Measurements from ENCODE around the gene SNRPD3. TPM values are rescaled to one million over a fixed set of nuclear protein-coding genes. Genes with fewer than 3 reads are reported as not detected.

Gene SNRPD3
- total RNA-seq, 1 experiment from 2014 or later = 220 TPM

GRCh38 chr22:24510637-24511625 lies 44.9 kb upstream of the SNRPD3 start:
- BruUV-seq (replicated peaks) = no TSS peak
- POLR2A ChIA-PET (ENCODE audit: low non-redundant PET) = no interaction called here
- Histone ChIP-seq H3K4me1 (ENCODE audit: insufficient read depth, low read length, poor library complexity, severe bottlenecking) (peaks cover 7% of the 10 kb centered on the region), H3K27ac (ENCODE audit: low read depth, low read length, poor library complexity, severe bottlenecking) (no peak overlapping the region), H3K27me3 (replicated peaks; ENCODE audit: insufficient read depth, low read depth, low read length, poor library complexity) (no peaks in the 10 kb centered on the region), H3K36me3 (ENCODE audit: insufficient read depth, low read length, poor library complexity, severe bottlenecking) (no peaks in the 10 kb centered on the region), H3K9me3 (ENCODE audit: low read depth, low read length, poor library complexity, severe bottlenecking) (no peaks in the 10 kb centered on the region), H3K4me3 (ENCODE audit: low read depth, low read length, poor library complexity, severe bottlenecking) (no peak overlapping the region)
- intact Hi-C loops (cut with micrococcal nuclease; ENCODE audit: unreplicated experiment) = no loop called here
- DNase-seq (ENCODE audit: low spot score) = no peak
- TF ChIP-seq EZH2 (IDR thresholded peaks at IDR 0.05; ENCODE audit: borderline replicate concordance, low read depth, low read length, poor library complexity, severe bottlenecking) = no peak
- TF ChIP-seq CTCF (conservative IDR thresholded peaks at IDR 0.05; ENCODE audit: low read depth, low read length) = no peak
- CTCF ChIA-PET = no interaction called here

GRCh38 chr22:24512043-24512442 lies 43.8 kb upstream of the SNRPD3 start:
- Histone ChIP-seq H3K27ac (ENCODE audit: low read depth, low read length, poor library complexity, severe bottlenecking) (no peak overlapping the region), H3K36me3 (ENCODE audit: insufficient read depth, low read length, poor library complexity, severe bottlenecking) (no peaks in the 10 kb centered on the region), H3K9me3 (ENCODE audit: low read depth, low read length, poor library complexity, severe bottlenecking) (no peaks in the 10 kb centered on the region), H3K27me3 (replicated peaks; ENCODE audit: insufficient read depth, low read depth, low read length, poor library complexity) (no peaks in the 10 kb centered on the region), H3K4me3 (ENCODE audit: low read depth, low read length, poor library complexity, severe bottlenecking) (no peak overlapping the region), H3K4me1 (ENCODE audit: insufficient read depth, low read length, poor library complexity, severe bottlenecking) (peaks cover 12% of the 10 kb centered on the region)
- ChIA-PET POLR2A (ENCODE audit: low non-redundant PET) (no interaction called here), CTCF (no interaction called here)
- intact Hi-C loops (cut with micrococcal nuclease; ENCODE audit: unreplicated experiment) = no loop called here
- TF ChIP-seq EZH2 (IDR thresholded peaks at IDR 0.05; ENCODE audit: borderline replicate concordance, low read depth, low read length, poor library complexity, severe bottlenecking) = no peak
- no peak for TF ChIP-seq CTCF (conservative IDR thresholded peaks at IDR 0.05; ENCODE audit: low read depth, low read length)
- no peak for DNase-seq (ENCODE audit: low spot score)
- no TSS peak for BruUV-seq (replicated peaks)

GRCh38 chr22:24513378-24514240 lies 42.2 kb upstream of the SNRPD3 start:
- intact Hi-C loops (cut with micrococcal nuclease; ENCODE audit: unreplicated experiment) = no loop called here
- TF ChIP-seq EZH2 (IDR thresholded peaks at IDR 0.05; ENCODE audit: borderline replicate concordance, low read depth, low read length, poor library complexity, severe bottlenecking) (no peak), CTCF (conservative IDR thresholded peaks at IDR 0.05; ENCODE audit: low read depth, low read length) (no peak)
- H3K27me3 ChIP-seq (replicated peaks; ENCODE audit: insufficient read depth, low read depth, low read length, poor library complexity) = no peaks in the 10 kb centered on the region
- POLR2A ChIA-PET (ENCODE audit: low non-redundant PET) = no interaction called here
- H3K9me3 ChIP-seq (ENCODE audit: low read depth, low read length, poor library complexity, severe bottlenecking) = no peaks in the 10 kb centered on the region
- H3K4me1 ChIP-seq (ENCODE audit: insufficient read depth, low read length, poor library complexity, severe bottlenecking) = peaks cover 8% of the 10 kb centered on the region
- no peaks in the 10 kb centered on the region for H3K36me3 ChIP-seq (ENCODE audit: insufficient read depth, low read length, poor library complexity, severe bottlenecking)
- H3K27ac ChIP-seq (ENCODE audit: low read depth, low read length, poor library complexity, severe bottlenecking) = no peak overlapping the region
- CTCF ChIA-PET = no interaction called here
- no TSS peak for BruUV-seq (replicated peaks)
- H3K4me3 ChIP-seq (ENCODE audit: low read depth, low read length, poor library complexity, severe bottlenecking) = no peak overlapping the region
- no peak for DNase-seq (ENCODE audit: low spot score)

Data from A673 (cell line).